ENCODE data around the gene ANKRD29. TPM values are rescaled to one million over a fixed set of nuclear protein-coding genes. Genes with fewer than 3 reads are reported as not detected.

The ANKRD29 gene
- total RNA-seq, 4 donors from 2014 or later, result 0.75 to 2.2 (median 1.5) TPM

GRCh38 chr18:23592911-23593310 is 69.8 kb downstream of the ANKRD29 start:
- in situ Hi-C loops (cut with MboI; ENCODE audit: low pct_ligation_motif_present in 1 of 4, low pct_unique_long_range_greater_than_20kb in 1 of 4, low sequenced_read_pairs in 3 of 4), result no loop called here
- H3K27me3 ChIP-seq, result no peaks in the 10 kb centered on the region
- intact Hi-C loops (cut with DNase I; ENCODE audit: low total_unique reads), result no loop called here
- DNase-seq, result no peak
- peaks cover 0 to 5% (median 0%) of the 10 kb centered on the region in 4 donors for H3K4me1 ChIP-seq
- no peaks in the 10 kb centered on the region for H3K36me3 ChIP-seq
- H3K9me3 ChIP-seq, result no peaks in the 10 kb centered on the region
- no peak overlapping the region for H3K4me3 ChIP-seq
- TF ChIP-seq, protein P1, sequence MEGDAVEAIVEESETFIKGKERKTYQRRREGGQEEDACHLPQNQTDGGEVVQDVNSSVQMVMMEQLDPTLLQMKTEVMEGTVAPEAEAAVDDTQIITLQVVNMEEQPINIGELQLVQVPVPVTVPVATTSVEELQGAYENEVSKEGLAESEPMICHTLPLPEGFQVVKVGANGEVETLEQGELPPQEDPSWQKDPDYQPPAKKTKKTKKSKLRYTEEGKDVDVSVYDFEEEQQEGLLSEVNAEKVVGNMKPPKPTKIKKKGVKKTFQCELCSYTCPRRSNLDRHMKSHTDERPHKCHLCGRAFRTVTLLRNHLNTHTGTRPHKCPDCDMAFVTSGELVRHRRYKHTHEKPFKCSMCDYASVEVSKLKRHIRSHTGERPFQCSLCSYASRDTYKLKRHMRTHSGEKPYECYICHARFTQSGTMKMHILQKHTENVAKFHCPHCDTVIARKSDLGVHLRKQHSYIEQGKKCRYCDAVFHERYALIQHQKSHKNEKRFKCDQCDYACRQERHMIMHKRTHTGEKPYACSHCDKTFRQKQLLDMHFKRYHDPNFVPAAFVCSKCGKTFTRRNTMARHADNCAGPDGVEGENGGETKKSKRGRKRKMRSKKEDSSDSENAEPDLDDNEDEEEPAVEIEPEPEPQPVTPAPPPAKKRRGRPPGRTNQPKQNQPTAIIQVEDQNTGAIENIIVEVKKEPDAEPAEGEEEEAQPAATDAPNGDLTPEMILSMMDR (IDR thresholded peaks at IDR 0.05), result no peak
- no peak for TF ChIP-seq EP300 (IDR thresholded peaks at IDR 0.05; ENCODE audit: low read depth)
- TF ChIP-seq POLR2AphosphoS5 (IDR thresholded peaks at IDR 0.05), result no peak
- TF ChIP-seq POLR2A (IDR thresholded peaks at IDR 0.05), result no peak
- WGBS, 2 donors (ENCODE audit: low coverage in 1 of 2), result 97 to 100% methylated on average over 1 to 2 of the region's 2 CpGs
- H3K27ac ChIP-seq, result no peak overlapping the region

GRCh38 chr18:23591011-23591410 is 71.7 kb downstream of the ANKRD29 start:
- Histone ChIP-seq H3K36me3 (no peaks in the 10 kb centered on the region), H3K27ac (no peak overlapping the region), H3K27me3 (no peaks in the 10 kb centered on the region), H3K4me1 (peaks cover 0 to 9% (median 2%) of the 10 kb centered on the region in 4 donors), H3K4me3 (no peak overlapping the region), H3K9me3 (no peaks in the 10 kb centered on the region)
- WGBS, 2 donors (ENCODE audit: low coverage in 1 of 2), result 65 to 67% methylated on average over 1 of the region's 1 CpG
- intact Hi-C loops (cut with DNase I; ENCODE audit: low total_unique reads), result no loop called here
- no peak for DNase-seq
- in situ Hi-C loops (cut with MboI; ENCODE audit: low pct_ligation_motif_present in 1 of 4, low pct_unique_long_range_greater_than_20kb in 1 of 4, low sequenced_read_pairs in 3 of 4), result no loop called here
- no peak for TF ChIP-seq POLR2AphosphoS5 (IDR thresholded peaks at IDR 0.05)
- TF ChIP-seq, protein P1 (IDR thresholded peaks at IDR 0.05), result no peak
- TF ChIP-seq EP300 (IDR thresholded peaks at IDR 0.05; ENCODE audit: low read depth), result no peak
- TF ChIP-seq POLR2A (IDR thresholded peaks at IDR 0.05), result no peak

DNA sequence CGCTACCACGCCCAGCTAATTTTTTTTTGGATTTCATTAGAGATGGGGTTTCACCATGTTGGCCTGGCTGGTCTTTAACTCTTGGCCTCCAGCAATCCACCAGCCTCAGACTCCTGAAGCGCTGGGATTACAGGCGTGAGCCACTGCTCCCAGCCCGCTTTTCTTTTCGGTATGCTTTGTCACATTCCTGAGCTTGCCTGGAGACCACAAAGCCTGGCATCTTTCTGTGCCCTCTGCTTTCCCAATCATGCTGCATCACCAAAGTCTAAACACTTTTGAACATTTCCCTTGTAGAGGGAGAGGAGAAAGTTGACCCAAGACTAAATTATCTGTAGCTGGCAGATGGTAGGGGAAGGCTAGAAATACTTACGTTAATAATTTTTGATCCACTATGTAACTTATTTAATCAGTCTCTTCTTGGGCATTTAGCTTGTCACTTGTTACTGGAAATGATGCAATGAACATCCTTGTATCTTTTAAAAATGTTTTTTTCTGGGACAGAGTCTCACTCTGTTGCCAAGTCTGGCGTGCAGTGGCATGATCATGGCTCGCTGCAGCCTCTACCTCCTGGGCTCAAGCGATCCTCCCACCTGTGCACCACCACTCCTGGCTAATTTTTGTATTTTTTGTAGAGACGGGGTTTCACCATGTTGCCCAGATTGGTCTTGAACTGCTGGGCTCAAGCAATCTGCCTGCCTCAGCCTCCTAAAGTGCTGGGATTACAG is 73.7 kb downstream of the ANKRD29 start:
- no peak overlapping the region for H3K27ac ChIP-seq
- H3K27me3 ChIP-seq, result no peaks in the 10 kb centered on the region
- intact Hi-C loops (cut with DNase I; ENCODE audit: low total_unique reads) (loop anchor here (5.0 kb wide), 2 partner anchors 72 to 87 kb away; partner anchors contain the start of gene RMC1), in situ Hi-C loops (cut with MboI; ENCODE audit: low pct_ligation_motif_present in 1 of 4, low pct_unique_long_range_greater_than_20kb in 1 of 4, low sequenced_read_pairs in 3 of 4) (loop anchor here in 1 of 4 donors (10.0 kb wide), 1 partner anchor 64 kb away; no protein-coding TSS in a partner anchor)
- TF ChIP-seq, protein P1 (IDR thresholded peaks at IDR 0.05), result no peak
- TF ChIP-seq POLR2A (IDR thresholded peaks at IDR 0.05), result no peak
- TF ChIP-seq POLR2AphosphoS5 (IDR thresholded peaks at IDR 0.05), result no peak
- TF ChIP-seq EP300 (IDR thresholded peaks at IDR 0.05; ENCODE audit: low read depth), result no peak
- DNase-seq, result no peak
- WGBS, 2 donors (ENCODE audit: low coverage in 1 of 2), result 82 to 85% methylated on average over 8 to 11 of the region's 11 CpGs
- H3K9me3 ChIP-seq, result no peaks in the 10 kb centered on the region
- no peaks in the 10 kb centered on the region for H3K36me3 ChIP-seq
- peaks cover 0 to 22% (median 13%) of the 10 kb centered on the region in 4 donors for H3K4me1 ChIP-seq
- no peak overlapping the region for H3K4me3 ChIP-seq

- H3K27ac ChIP-seq, result peak overlapping the region; percentile 97 to 100 (median 98)
- H3K27me3 ChIP-seq, result no peaks in the 10 kb centered on the region
- H3K9me3 ChIP-seq, result no peaks in the 10 kb centered on the region
- peak overlapping the region in 3 of 4 donors; percentile 68 to 87 (median 84) for H3K4me3 ChIP-seq
- WGBS, 2 donors (ENCODE audit: low coverage in 1 of 2), result 5 to 32% methylated on average over 3 to 7 of the region's 7 CpGs
- intact Hi-C loops (cut with DNase I; ENCODE audit: low total_unique reads) (loop anchor here (5.0 kb wide), 2 partner anchors 70 to 85 kb away; partner anchors contain the start of gene RMC1), in situ Hi-C loops (cut with MboI; ENCODE audit: low pct_ligation_motif_present in 1 of 4, low pct_unique_long_range_greater_than_20kb in 1 of 4, low sequenced_read_pairs in 3 of 4) (loop anchor here in 1 of 4 donors (10.0 kb wide), 1 partner anchor 62 kb away; no protein-coding TSS in a partner anchor)
- TF ChIP-seq POLR2AphosphoS5 (IDR thresholded peaks at IDR 0.05) (no peak), POLR2A (IDR thresholded peaks at IDR 0.05) (no peak), EP300 (IDR thresholded peaks at IDR 0.05; ENCODE audit: low read depth) (no peak)
- TF ChIP-seq, protein P1 (IDR thresholded peaks at IDR 0.05), result peak in 3 of 5 experiments; percentile 3 to 42 (median 18)
- peaks cover 0 to 33% (median 15%) of the 10 kb centered on the region in 4 donors for H3K4me1 ChIP-seq
- no peaks in the 10 kb centered on the region for H3K36me3 ChIP-seq
- DNase-seq, result no peak
These were observed 75.5 kb downstream of the ANKRD29 start for GRCh38 chr18:23587220-23587642.
